ENCODE results near the gene S100A13. TPM values are rescaled to one million over a fixed set of nuclear protein-coding genes. Genes with fewer than 3 reads are reported as not detected.
"Not testable (repeated sequence)": the region's sequence is repeated elsewhere in the genome, so short reads cannot be mapped to it uniquely, and the experiment has no call there.

The S100A13 gene
- 100 to 1,000 TPM in 1 of 2 donors, 10 to 100 TPM in 1; 74.3 to 122 TPM for polyA plus RNA-seq

- H3K36me3 ChIP-seq (ENCODE audit: control insufficient read depth in 2 of 2, insufficient read depth in 2 of 2, low read length in 1 of 2) = no peaks in the 10 kb centered on the region
- H3K4me1 ChIP-seq (ENCODE audit: control insufficient read depth in 2 of 2, insufficient read depth in 2 of 2, low read length in 1 of 2) = peaks cover 0 to 7% of the 10 kb centered on the region in 2 donors
- no peaks in the 10 kb centered on the region for H3K9me3 ChIP-seq (ENCODE audit: control insufficient read depth in 2 of 2, insufficient read depth in 1 of 2, low read depth in 1 of 2, low read length in 1 of 2)
- peak within 1 kb of the TSS; percentile 41 to 65 for H3K4me3 ChIP-seq (ENCODE audit: low read depth in 1 of 2, low read length in 2 of 2)
- no peaks in the 10 kb centered on the region for H3K27me3 ChIP-seq (ENCODE audit: control insufficient read depth in 1 of 2, insufficient read depth in 2 of 2, low read length in 2 of 2)
- peak within 1 kb of the TSS; percentile 88 to 92 for H3K27ac ChIP-seq (ENCODE audit: low read depth in 2 of 2, low read length in 1 of 2)
- 8 to 10% methylated on average over 28 of the region's 28 CpGs for WGBS, 2 donors
Measured at GRCh38 chr1:153626904-153627714, at the start of gene S100A13. S100A13 (minus strand) TSS chr1:153627505; CDS start chr1:153626472, 1,033 bp downstream.

GRCh38 chr1:153673511-153673910 lies 46.2 kb upstream of the S100A13 start:
- 94 to 96% methylated on average over 2 of the region's 2 CpGs for WGBS, 2 donors
- Histone ChIP-seq H3K27ac (ENCODE audit: low read depth in 2 of 2, low read length in 1 of 2) (no peak overlapping the region), H3K36me3 (ENCODE audit: control insufficient read depth in 2 of 2, insufficient read depth in 2 of 2, low read length in 1 of 2) (peaks cover 0 to 4% of the 10 kb centered on the region in 2 donors), H3K27me3 (ENCODE audit: control insufficient read depth in 1 of 2, insufficient read depth in 2 of 2, low read length in 2 of 2) (no peaks in the 10 kb centered on the region), H3K9me3 (ENCODE audit: control insufficient read depth in 2 of 2, insufficient read depth in 1 of 2, low read depth in 1 of 2, low read length in 1 of 2) (no peaks in the 10 kb centered on the region), H3K4me3 (ENCODE audit: low read depth in 1 of 2, low read length in 2 of 2) (no peak overlapping the region), H3K4me1 (ENCODE audit: control insufficient read depth in 2 of 2, insufficient read depth in 2 of 2, low read length in 1 of 2) (peaks cover 0 to 4% of the 10 kb centered on the region in 2 donors)

GRCh38 chr1:153671628-153672353 lies 44.5 kb upstream of the S100A13 start:
- not testable (repeated sequence) for H3K9me3 ChIP-seq (ENCODE audit: control insufficient read depth in 2 of 2, insufficient read depth in 1 of 2, low read depth in 1 of 2, low read length in 1 of 2); H3K4me1 ChIP-seq (ENCODE audit: control insufficient read depth in 2 of 2, insufficient read depth in 2 of 2, low read length in 1 of 2); H3K27me3 ChIP-seq (ENCODE audit: control insufficient read depth in 1 of 2, insufficient read depth in 2 of 2, low read length in 2 of 2)
- 7 to 10% methylated on average over 28 of the region's 28 CpGs for WGBS, 2 donors
- Histone ChIP-seq H3K4me3 (ENCODE audit: low read depth in 1 of 2, low read length in 2 of 2) (peak overlapping the region; percentile 12 to 40), H3K27ac (ENCODE audit: low read depth in 2 of 2, low read length in 1 of 2) (peak overlapping the region; percentile 46 to 88), H3K36me3 (ENCODE audit: control insufficient read depth in 2 of 2, insufficient read depth in 2 of 2, low read length in 1 of 2) (peaks cover 6 to 10% of the 10 kb centered on the region in 2 donors)

GRCh38 chr1:153670859-153671627 lies 43.7 kb upstream of the S100A13 start, which contains the start of gene ILF2:
ILF2 (minus strand) TSS chr1:153670993; CDS start chr1:153670922, 71 bp downstream.
- Histone ChIP-seq H3K4me3 (ENCODE audit: low read depth in 1 of 2, low read length in 2 of 2) (peak within 1 kb of the TSS; percentile 68 to 96), H3K9me3 (ENCODE audit: control insufficient read depth in 2 of 2, insufficient read depth in 1 of 2, low read depth in 1 of 2, low read length in 1 of 2) (no peaks in the 10 kb centered on the region), H3K4me1 (ENCODE audit: control insufficient read depth in 2 of 2, insufficient read depth in 2 of 2, low read length in 1 of 2) (no peaks in the 10 kb centered on the region), H3K27ac (ENCODE audit: low read depth in 2 of 2, low read length in 1 of 2) (peak within 1 kb of the TSS; percentile 78 to 93), H3K36me3 (ENCODE audit: control insufficient read depth in 2 of 2, insufficient read depth in 2 of 2, low read length in 1 of 2) (peaks cover 6 to 14% of the 10 kb centered on the region in 2 donors), H3K27me3 (ENCODE audit: control insufficient read depth in 1 of 2, insufficient read depth in 2 of 2, low read length in 2 of 2) (no peaks in the 10 kb centered on the region)
- WGBS, 2 donors = 0% methylated on average over 35 of the region's 35 CpGs

- Histone ChIP-seq H3K9me3 (ENCODE audit: control insufficient read depth in 2 of 2, insufficient read depth in 1 of 2, low read depth in 1 of 2, low read length in 1 of 2) (no peaks in the 10 kb centered on the region), H3K27me3 (ENCODE audit: control insufficient read depth in 1 of 2, insufficient read depth in 2 of 2, low read length in 2 of 2) (no peaks in the 10 kb centered on the region), H3K27ac (ENCODE audit: low read depth in 2 of 2, low read length in 1 of 2) (peak overlapping the region; percentile 78 to 93), H3K4me3 (ENCODE audit: low read depth in 1 of 2, low read length in 2 of 2) (peak overlapping the region; percentile 68 to 96), H3K36me3 (ENCODE audit: control insufficient read depth in 2 of 2, insufficient read depth in 2 of 2, low read length in 1 of 2) (peaks cover 6 to 16% of the 10 kb centered on the region in 2 donors), H3K4me1 (ENCODE audit: control insufficient read depth in 2 of 2, insufficient read depth in 2 of 2, low read length in 1 of 2) (no peaks in the 10 kb centered on the region)
- 1 to 2% methylated on average over 22 of the region's 22 CpGs for WGBS, 2 donors
Measured at GRCh38 chr1:153670257-153670858, 43.1 kb upstream of the S100A13 start.

- Histone ChIP-seq H3K4me3 (ENCODE audit: low read depth in 1 of 2, low read length in 2 of 2) (peak overlapping the region; percentile 68 to 96), H3K27me3 (ENCODE audit: control insufficient read depth in 1 of 2, insufficient read depth in 2 of 2, low read length in 2 of 2) (no peaks in the 10 kb centered on the region), H3K27ac (ENCODE audit: low read depth in 2 of 2, low read length in 1 of 2) (no peak overlapping the region), H3K4me1 (ENCODE audit: control insufficient read depth in 2 of 2, insufficient read depth in 2 of 2, low read length in 1 of 2) (no peaks in the 10 kb centered on the region), H3K9me3 (ENCODE audit: control insufficient read depth in 2 of 2, insufficient read depth in 1 of 2, low read depth in 1 of 2, low read length in 1 of 2) (no peaks in the 10 kb centered on the region), H3K36me3 (ENCODE audit: control insufficient read depth in 2 of 2, insufficient read depth in 2 of 2, low read length in 1 of 2) (peaks cover 6 to 16% of the 10 kb centered on the region in 2 donors)
- 79 to 80% methylated on average over 6 of the region's 6 CpGs for WGBS, 2 donors
Measured at GRCh38 chr1:153669606-153670005, 42.3 kb upstream of the S100A13 start.

- Histone ChIP-seq H3K27ac (ENCODE audit: low read depth in 2 of 2, low read length in 1 of 2) (peak overlapping the region in 1 of 2 donors; percentile 6), H3K36me3 (ENCODE audit: control insufficient read depth in 2 of 2, insufficient read depth in 2 of 2, low read length in 1 of 2) (peaks cover 13 to 20% of the 10 kb centered on the region in 2 donors)
- H3K27me3 ChIP-seq (ENCODE audit: control insufficient read depth in 1 of 2, insufficient read depth in 2 of 2, low read length in 2 of 2); H3K9me3 ChIP-seq (ENCODE audit: control insufficient read depth in 2 of 2, insufficient read depth in 1 of 2, low read depth in 1 of 2, low read length in 1 of 2); H3K4me3 ChIP-seq (ENCODE audit: low read depth in 1 of 2, low read length in 2 of 2); H3K4me1 ChIP-seq (ENCODE audit: control insufficient read depth in 2 of 2, insufficient read depth in 2 of 2, low read length in 1 of 2): not testable (repeated sequence)
- 96% methylated on average over 8 of the region's 8 CpGs for WGBS, 2 donors
Measured at GRCh38 chr1:153668672-153669071, 41.4 kb upstream of the S100A13 start.

- no peaks in the 10 kb centered on the region for H3K27me3 ChIP-seq (ENCODE audit: control insufficient read depth in 1 of 2, insufficient read depth in 2 of 2, low read length in 2 of 2)
- no peaks in the 10 kb centered on the region for H3K4me1 ChIP-seq (ENCODE audit: control insufficient read depth in 2 of 2, insufficient read depth in 2 of 2, low read length in 1 of 2)
- WGBS, 2 donors = 86 to 93% methylated on average over 4 of the region's 4 CpGs
- H3K27ac ChIP-seq (ENCODE audit: low read depth in 2 of 2, low read length in 1 of 2) = no peak overlapping the region
- H3K4me3 ChIP-seq (ENCODE audit: low read depth in 1 of 2, low read length in 2 of 2) = no peak overlapping the region
- H3K36me3 ChIP-seq (ENCODE audit: control insufficient read depth in 2 of 2, insufficient read depth in 2 of 2, low read length in 1 of 2) = peaks cover 21 to 25% of the 10 kb centered on the region in 2 donors
- H3K9me3 ChIP-seq (ENCODE audit: control insufficient read depth in 2 of 2, insufficient read depth in 1 of 2, low read depth in 1 of 2, low read length in 1 of 2) = no peaks in the 10 kb centered on the region
Measured at GRCh38 chr1:153667439-153667838, 40.1 kb upstream of the S100A13 start.

- WGBS, 2 donors = 82 to 83% methylated on average over 5 of the region's 5 CpGs
- H3K9me3 ChIP-seq (ENCODE audit: control insufficient read depth in 2 of 2, insufficient read depth in 1 of 2, low read depth in 1 of 2, low read length in 1 of 2) = no peaks in the 10 kb centered on the region
- peaks cover 21 to 23% of the 10 kb centered on the region in 2 donors for H3K36me3 ChIP-seq (ENCODE audit: control insufficient read depth in 2 of 2, insufficient read depth in 2 of 2, low read length in 1 of 2)
- no peak overlapping the region for H3K4me3 ChIP-seq (ENCODE audit: low read depth in 1 of 2, low read length in 2 of 2)
- H3K27me3 ChIP-seq (ENCODE audit: control insufficient read depth in 1 of 2, insufficient read depth in 2 of 2, low read length in 2 of 2) = no peaks in the 10 kb centered on the region
- H3K27ac ChIP-seq (ENCODE audit: low read depth in 2 of 2, low read length in 1 of 2) = no peak overlapping the region
- peaks cover 0 to 2% of the 10 kb centered on the region in 2 donors for H3K4me1 ChIP-seq (ENCODE audit: control insufficient read depth in 2 of 2, insufficient read depth in 2 of 2, low read length in 1 of 2)
Measured at GRCh38 chr1:153663211-153663610, 35.9 kb upstream of the S100A13 start.
